ENCODE results near the gene CS.

The CS gene

DNA sequence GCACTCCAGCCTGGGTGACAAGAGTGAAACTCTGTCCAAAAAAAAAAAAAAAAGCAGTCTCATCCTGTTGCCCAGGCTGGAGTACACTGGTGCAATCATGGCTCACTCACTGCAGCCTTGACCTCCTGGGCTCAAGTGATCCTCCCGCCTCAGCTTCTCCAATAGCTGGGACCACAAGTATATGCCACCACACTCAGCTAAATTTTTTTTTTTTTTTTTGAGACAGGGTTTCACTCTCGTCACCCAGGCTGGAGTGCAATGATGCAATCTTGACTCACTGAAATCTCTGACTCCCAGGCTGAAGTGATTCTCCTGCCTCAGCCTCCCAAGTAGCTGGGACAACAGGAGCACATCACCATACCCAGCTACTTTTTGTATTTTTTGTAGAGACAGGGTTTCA lies 20.9 kb upstream of the CS start:
- Histone ChIP-seq H3K9me3 (ENCODE audit: control insufficient read depth, insufficient read depth, low read length) (no peaks in the 10 kb centered on the region), H3K4me3 (ENCODE audit: low read length) (no peak overlapping the region), H3K4me2 (ENCODE audit: low read length) (no peak overlapping the region), H3K27ac (ENCODE audit: low read depth, low read length) (no peak overlapping the region), H3F3A (ENCODE audit: control insufficient read depth, insufficient read depth) (0 out of 2 replicates have a peak, but pooled peaks cover 6% of the 10 kb centered on the region), H3K79me2 (ENCODE audit: control insufficient read depth, low read length) (0 out of 2 replicates have a peak, but pooled peaks cover 3% of the 10 kb centered on the region), H3K36me3 (ENCODE audit: control insufficient read depth, low read length) (peaks cover 74% of the 10 kb centered on the region), H3K9me2 (replicated peaks; ENCODE audit: control insufficient read depth, low read length) (no peaks in the 10 kb centered on the region), H4K20me1 (ENCODE audit: control insufficient read depth, insufficient read depth, low read depth, low read length) (no peaks in the 10 kb centered on the region), H3K4me1 (ENCODE audit: control insufficient read depth, low read length) (peaks cover 13% of the 10 kb centered on the region), H3K27me3 (ENCODE audit: control insufficient read depth, low read length) (no peaks in the 10 kb centered on the region)
- TF ChIP-seq, protein P1, sequence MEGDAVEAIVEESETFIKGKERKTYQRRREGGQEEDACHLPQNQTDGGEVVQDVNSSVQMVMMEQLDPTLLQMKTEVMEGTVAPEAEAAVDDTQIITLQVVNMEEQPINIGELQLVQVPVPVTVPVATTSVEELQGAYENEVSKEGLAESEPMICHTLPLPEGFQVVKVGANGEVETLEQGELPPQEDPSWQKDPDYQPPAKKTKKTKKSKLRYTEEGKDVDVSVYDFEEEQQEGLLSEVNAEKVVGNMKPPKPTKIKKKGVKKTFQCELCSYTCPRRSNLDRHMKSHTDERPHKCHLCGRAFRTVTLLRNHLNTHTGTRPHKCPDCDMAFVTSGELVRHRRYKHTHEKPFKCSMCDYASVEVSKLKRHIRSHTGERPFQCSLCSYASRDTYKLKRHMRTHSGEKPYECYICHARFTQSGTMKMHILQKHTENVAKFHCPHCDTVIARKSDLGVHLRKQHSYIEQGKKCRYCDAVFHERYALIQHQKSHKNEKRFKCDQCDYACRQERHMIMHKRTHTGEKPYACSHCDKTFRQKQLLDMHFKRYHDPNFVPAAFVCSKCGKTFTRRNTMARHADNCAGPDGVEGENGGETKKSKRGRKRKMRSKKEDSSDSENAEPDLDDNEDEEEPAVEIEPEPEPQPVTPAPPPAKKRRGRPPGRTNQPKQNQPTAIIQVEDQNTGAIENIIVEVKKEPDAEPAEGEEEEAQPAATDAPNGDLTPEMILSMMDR (IDR thresholded peaks at IDR 0.05; ENCODE audit: low read depth, low read length, poor library complexity, severe bottlenecking): no peak
- no peak for TF ChIP-seq EZH2phosphoT487 (IDR thresholded peaks at IDR 0.05; ENCODE audit: borderline replicate concordance, low read length)

DNA sequence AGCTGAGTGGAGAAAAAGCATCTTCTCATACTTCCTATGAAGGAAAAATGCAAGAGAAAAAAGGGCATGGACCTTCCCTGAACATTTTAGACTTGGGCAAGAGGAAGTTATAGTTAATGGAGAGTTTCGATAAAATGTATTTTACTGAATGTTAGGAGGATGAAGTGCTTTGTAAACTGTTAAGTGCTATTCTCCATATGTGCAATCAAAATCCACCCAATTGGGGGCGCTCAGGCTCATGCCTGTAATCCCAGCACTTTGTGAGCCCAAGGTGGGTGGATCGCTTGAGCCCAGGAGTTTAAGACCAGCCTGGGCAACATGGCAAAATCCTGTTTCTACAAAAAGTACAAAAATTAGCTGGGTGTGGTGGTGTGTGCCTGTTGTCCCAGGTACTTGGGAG lies 17.5 kb upstream of the CS start:
- Histone ChIP-seq H3K9me2 (replicated peaks; ENCODE audit: control insufficient read depth, low read length) (no peaks in the 10 kb centered on the region), H3K4me1 (ENCODE audit: control insufficient read depth, low read length) (peaks cover 20% of the 10 kb centered on the region), H4K20me1 (ENCODE audit: control insufficient read depth, insufficient read depth, low read depth, low read length) (no peaks in the 10 kb centered on the region), H3K79me2 (ENCODE audit: control insufficient read depth, low read length) (peaks cover 26% of the 10 kb centered on the region), H3F3A (ENCODE audit: control insufficient read depth, insufficient read depth) (0 out of 2 replicates have a peak, but pooled peaks cover 6% of the 10 kb centered on the region), H3K9me3 (ENCODE audit: control insufficient read depth, insufficient read depth, low read length) (no peaks in the 10 kb centered on the region), H3K4me2 (ENCODE audit: low read length) (no peak overlapping the region), H3K27ac (ENCODE audit: low read depth, low read length) (no peak overlapping the region), H3K27me3 (ENCODE audit: control insufficient read depth, low read length) (no peaks in the 10 kb centered on the region), H3K36me3 (ENCODE audit: control insufficient read depth, low read length) (peaks cover 55% of the 10 kb centered on the region), H3K4me3 (ENCODE audit: low read length) (no peak overlapping the region)
- TF ChIP-seq, protein P1 (IDR thresholded peaks at IDR 0.05; ENCODE audit: low read depth, low read length, poor library complexity, severe bottlenecking): peak; percentile 42
- TF ChIP-seq EZH2phosphoT487 (IDR thresholded peaks at IDR 0.05; ENCODE audit: borderline replicate concordance, low read length): no peak

DNA sequence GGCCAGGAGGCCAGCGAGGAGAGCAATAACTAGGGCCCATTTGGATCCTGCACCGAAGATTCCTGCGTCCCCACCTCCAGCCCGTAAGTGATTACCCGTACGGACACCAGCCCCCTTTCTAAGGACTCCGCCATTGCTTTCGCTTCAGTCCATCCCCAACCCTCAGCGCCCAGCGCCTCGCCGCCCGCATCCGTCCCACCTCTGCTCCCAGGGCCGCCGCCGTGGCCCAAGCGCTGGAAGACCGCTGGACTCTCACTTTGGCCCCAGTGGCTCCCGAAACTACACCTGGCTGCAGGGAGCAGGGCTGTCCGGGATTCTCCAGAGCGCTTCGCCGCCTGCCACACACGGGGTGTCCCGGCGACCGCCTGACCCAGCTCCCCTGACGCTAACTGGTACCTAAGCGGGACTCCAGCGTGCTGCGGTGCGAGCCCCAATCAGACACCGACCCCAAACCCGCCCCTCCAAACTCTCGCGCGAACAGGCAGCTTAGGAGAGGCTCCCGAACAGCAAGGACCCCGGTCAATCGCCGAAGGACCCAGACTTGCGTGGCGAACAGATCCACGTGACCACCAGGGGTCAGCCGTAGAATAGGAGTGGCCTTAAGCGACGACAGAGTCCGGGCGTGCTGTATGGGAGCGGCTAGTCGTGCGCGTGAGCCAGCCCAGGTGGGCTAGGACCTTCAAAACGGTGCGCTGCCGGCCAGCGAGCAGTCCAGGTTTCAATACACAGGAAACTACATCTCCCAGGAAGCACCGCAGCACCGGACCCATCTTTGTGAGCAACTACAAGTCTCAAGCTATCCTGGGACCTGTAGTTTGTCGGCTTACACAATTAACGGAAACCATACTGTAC lies 15.7 kb upstream of the CS start, which contains the start of gene CNPY2:
CNPY2 (minus strand) TSS at position 367 of the 852 bp plus-strand sequence. CDS start 771 bp downstream, outside the sequence.
- H3K27ac ChIP-seq (ENCODE audit: low read depth, low read length): peak within 1 kb of the TSS; percentile 66
- H3K27me3 ChIP-seq (ENCODE audit: control insufficient read depth, low read length): no peaks in the 10 kb centered on the region
- H3K4me2 ChIP-seq (ENCODE audit: low read length): peak within 1 kb of the TSS; percentile 96
- H3K36me3 ChIP-seq (ENCODE audit: control insufficient read depth, low read length): peaks cover 54% of the 10 kb centered on the region
- no peaks in the 10 kb centered on the region for H3K9me2 ChIP-seq (replicated peaks; ENCODE audit: control insufficient read depth, low read length)
- H3F3A ChIP-seq (ENCODE audit: control insufficient read depth, insufficient read depth): 0 out of 2 replicates have a peak, but pooled peaks cover 6% of the 10 kb centered on the region
- H4K20me1 ChIP-seq (ENCODE audit: control insufficient read depth, insufficient read depth, low read depth, low read length): no peaks in the 10 kb centered on the region
- no peak for TF ChIP-seq EZH2phosphoT487 (IDR thresholded peaks at IDR 0.05; ENCODE audit: borderline replicate concordance, low read length)
- TF ChIP-seq, protein P1 (IDR thresholded peaks at IDR 0.05; ENCODE audit: low read depth, low read length, poor library complexity, severe bottlenecking): peak; percentile 35
- peaks cover 20% of the 10 kb centered on the region for H3K4me1 ChIP-seq (ENCODE audit: control insufficient read depth, low read length)
- peak within 1 kb of the TSS; percentile 99 for H3K4me3 ChIP-seq (ENCODE audit: low read length)
- H3K79me2 ChIP-seq (ENCODE audit: control insufficient read depth, low read length): peaks cover 26% of the 10 kb centered on the region
- H3K9me3 ChIP-seq (ENCODE audit: control insufficient read depth, insufficient read depth, low read length): no peaks in the 10 kb centered on the region
